ENCODE measurements around the gene BAD. TPM values are rescaled to one million over a fixed set of nuclear protein-coding genes. Genes with fewer than 3 reads are reported as not detected.

BAD gene
- total and polyA plus RNA-seq, 2 of the 13 experiments (the other 11 are each of a cell fraction or from before 2014, with no cell fraction given): 17.9 to 28.5 TPM

DNA sequence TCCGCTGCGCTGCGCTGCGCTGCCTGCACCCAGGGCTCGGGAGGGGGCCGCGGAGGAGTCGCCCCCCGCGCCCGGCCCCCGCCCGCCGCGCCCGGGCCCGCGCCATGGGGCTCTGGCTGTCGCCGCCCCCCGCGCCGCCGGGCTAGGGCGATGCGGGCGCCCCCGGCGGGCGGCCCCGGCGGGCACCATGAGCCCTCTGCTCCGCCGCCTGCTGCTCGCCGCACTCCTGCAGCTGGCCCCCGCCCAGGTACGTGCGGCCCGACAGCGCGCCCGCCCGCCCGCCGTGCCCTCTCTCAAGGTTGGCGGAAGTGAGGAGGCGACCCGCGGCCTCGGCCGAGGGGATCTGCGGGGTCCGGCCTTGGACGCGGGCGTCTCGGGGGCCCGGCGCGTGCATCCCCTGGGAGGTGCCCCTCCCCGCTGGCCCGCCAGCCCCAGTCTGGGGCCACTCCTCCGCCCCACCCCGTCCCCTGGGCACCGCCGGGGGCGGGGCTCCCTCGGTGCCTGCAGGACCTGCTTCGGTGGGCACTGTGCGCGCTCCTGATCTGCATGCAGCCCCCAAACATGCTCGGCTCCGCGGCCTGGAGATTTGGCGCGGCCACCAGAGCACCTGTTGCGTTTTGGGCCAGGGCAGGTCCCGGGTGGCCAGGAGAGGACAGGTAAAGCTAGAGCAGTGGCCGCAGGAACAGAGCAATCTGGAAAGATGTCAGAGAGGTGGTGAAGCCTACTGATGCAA lies 49.7 kb downstream of the BAD start (continued):
- TF ChIP-seq, protein P1, sequence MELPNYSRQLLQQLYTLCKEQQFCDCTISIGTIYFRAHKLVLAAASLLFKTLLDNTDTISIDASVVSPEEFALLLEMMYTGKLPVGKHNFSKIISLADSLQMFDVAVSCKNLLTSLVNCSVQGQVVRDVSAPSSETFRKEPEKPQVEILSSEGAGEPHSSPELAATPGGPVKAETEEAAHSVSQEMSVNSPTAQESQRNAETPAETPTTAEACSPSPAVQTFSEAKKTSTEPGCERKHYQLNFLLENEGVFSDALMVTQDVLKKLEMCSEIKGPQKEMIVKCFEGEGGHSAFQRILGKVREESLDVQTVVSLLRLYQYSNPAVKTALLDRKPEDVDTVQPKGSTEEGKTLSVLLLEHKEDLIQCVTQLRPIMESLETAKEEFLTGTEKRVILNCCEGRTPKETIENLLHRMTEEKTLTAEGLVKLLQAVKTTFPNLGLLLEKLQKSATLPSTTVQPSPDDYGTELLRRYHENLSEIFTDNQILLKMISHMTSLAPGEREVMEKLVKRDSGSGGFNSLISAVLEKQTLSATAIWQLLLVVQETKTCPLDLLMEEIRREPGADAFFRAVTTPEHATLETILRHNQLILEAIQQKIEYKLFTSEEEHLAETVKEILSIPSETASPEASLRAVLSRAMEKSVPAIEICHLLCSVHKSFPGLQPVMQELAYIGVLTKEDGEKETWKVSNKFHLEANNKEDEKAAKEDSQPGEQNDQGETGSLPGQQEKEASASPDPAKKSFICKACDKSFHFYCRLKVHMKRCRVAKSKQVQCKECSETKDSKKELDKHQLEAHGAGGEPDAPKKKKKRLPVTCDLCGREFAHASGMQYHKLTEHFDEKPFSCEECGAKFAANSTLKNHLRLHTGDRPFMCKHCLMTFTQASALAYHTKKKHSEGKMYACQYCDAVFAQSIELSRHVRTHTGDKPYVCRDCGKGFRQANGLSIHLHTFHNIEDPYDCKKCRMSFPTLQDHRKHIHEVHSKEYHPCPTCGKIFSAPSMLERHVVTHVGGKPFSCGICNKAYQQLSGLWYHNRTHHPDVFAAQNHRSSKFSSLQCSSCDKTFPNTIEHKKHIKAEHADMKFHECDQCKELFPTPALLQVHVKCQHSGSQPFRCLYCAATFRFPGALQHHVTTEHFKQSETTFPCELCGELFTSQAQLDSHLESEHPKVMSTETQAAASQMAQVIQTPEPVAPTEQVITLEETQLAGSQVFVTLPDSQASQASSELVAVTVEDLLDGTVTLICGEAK (IDR thresholded peaks at IDR 0.05): no peak
- TF ChIP-seq, protein P1 (CRISPR knock-in tag; IDR thresholded peaks at IDR 0.05): no peak
- TF ChIP-seq YEATS4 (CRISPR knock-in tag; IDR thresholded peaks at IDR 0.05; ENCODE audit: borderline replicate concordance): peak; percentile 63; the same call in 1 of the 2 replicates
- TF ChIP-seq, protein P2, sequence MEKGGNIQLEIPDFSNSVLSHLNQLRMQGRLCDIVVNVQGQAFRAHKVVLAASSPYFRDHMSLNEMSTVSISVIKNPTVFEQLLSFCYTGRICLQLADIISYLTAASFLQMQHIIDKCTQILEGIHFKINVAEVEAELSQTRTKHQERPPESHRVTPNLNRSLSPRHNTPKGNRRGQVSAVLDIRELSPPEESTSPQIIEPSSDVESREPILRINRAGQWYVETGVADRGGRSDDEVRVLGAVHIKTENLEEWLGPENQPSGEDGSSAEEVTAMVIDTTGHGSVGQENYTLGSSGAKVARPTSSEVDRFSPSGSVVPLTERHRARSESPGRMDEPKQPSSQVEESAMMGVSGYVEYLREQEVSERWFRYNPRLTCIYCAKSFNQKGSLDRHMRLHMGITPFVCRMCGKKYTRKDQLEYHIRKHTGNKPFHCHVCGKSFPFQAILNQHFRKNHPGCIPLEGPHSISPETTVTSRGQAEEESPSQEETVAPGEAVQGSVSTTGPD (CRISPR knock-in tag; IDR thresholded peaks at IDR 0.05): no peak
- TF ChIP-seq ZNF136 (CRISPR knock-in tag; IDR thresholded peaks at IDR 0.05; ENCODE audit: low read depth): no peak
- TF ChIP-seq, protein P3, sequence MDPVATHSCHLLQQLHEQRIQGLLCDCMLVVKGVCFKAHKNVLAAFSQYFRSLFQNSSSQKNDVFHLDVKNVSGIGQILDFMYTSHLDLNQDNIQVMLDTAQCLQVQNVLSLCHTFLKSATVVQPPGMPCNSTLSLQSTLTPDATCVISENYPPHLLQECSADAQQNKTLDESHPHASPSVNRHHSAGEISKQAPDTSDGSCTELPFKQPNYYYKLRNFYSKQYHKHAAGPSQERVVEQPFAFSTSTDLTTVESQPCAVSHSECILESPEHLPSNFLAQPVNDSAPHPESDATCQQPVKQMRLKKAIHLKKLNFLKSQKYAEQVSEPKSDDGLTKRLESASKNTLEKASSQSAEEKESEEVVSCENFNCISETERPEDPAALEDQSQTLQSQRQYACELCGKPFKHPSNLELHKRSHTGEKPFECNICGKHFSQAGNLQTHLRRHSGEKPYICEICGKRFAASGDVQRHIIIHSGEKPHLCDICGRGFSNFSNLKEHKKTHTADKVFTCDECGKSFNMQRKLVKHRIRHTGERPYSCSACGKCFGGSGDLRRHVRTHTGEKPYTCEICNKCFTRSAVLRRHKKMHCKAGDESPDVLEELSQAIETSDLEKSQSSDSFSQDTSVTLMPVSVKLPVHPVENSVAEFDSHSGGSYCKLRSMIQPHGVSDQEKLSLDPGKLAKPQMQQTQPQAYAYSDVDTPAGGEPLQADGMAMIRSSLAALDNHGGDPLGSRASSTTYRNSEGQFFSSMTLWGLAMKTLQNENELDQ (CRISPR knock-in tag; IDR thresholded peaks at IDR 0.05; ENCODE audit: borderline replicate concordance): no peak
- TF ChIP-seq, protein P4, sequence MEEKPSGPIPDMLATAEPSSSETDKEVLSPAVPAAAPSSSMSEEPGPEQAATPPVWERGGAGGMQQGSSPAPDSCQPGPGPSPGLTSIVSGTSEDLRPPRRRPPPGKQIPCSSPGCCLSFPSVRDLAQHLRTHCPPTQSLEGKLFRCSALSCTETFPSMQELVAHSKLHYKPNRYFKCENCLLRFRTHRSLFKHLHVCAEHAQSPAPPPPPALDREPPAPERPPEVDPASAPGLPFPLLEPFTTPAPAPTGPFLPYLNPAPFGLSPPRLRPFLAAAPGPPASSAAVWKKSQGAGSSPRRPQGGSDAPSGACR (CRISPR knock-in tag; IDR thresholded peaks at IDR 0.05): 0 out of 2 replicates have a peak, but pooled peaks have one; percentile 45
- no peak for TF ChIP-seq KDM2A (CRISPR knock-in tag; IDR thresholded peaks at IDR 0.05; ENCODE audit: borderline replicate concordance, low read depth)
- no peak for TF ChIP-seq ZNF451 (CRISPR knock-in tag; IDR thresholded peaks at IDR 0.05)
- peak; percentile 45; the same call in 1 of the 2 replicates for TF ChIP-seq HES4 (CRISPR knock-in tag; IDR thresholded peaks at IDR 0.05; ENCODE audit: borderline replicate concordance)
- no peak for TF ChIP-seq JARID2 (CRISPR knock-in tag; IDR thresholded peaks at IDR 0.05; ENCODE audit: insufficient replicate concordance)
